ENCODE results near the gene ADAMTS12. TPM values are rescaled to one million over a fixed set of nuclear protein-coding genes. Genes with fewer than 3 reads are reported as not detected.

The ADAMTS12 gene
- total RNA-seq, 2 donors from 2014 or later = 0.42 to 1.1 TPM

DNA sequence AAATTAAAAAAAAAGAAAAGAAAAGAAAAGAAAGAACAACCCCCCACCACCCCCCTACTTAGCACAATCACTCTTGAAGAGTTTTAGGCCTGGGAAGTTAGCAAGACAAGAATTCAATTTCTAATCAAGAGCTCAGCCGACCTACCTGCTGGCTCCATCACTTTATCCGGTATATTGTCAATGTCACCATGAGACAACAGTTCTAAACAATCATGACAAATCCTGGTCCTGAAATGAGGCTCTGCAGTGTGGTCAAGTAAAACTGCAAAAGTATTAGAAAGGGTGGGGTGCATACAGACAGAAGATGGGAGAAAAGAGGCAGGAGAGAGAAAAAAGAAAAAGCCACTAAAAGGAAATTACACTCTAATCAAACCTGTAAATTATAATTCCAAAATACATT lies 287.3 kb downstream of the ADAMTS12 start:
- TF ChIP-seq, protein P1, sequence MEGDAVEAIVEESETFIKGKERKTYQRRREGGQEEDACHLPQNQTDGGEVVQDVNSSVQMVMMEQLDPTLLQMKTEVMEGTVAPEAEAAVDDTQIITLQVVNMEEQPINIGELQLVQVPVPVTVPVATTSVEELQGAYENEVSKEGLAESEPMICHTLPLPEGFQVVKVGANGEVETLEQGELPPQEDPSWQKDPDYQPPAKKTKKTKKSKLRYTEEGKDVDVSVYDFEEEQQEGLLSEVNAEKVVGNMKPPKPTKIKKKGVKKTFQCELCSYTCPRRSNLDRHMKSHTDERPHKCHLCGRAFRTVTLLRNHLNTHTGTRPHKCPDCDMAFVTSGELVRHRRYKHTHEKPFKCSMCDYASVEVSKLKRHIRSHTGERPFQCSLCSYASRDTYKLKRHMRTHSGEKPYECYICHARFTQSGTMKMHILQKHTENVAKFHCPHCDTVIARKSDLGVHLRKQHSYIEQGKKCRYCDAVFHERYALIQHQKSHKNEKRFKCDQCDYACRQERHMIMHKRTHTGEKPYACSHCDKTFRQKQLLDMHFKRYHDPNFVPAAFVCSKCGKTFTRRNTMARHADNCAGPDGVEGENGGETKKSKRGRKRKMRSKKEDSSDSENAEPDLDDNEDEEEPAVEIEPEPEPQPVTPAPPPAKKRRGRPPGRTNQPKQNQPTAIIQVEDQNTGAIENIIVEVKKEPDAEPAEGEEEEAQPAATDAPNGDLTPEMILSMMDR (IDR thresholded peaks at IDR 0.05) = no peak
- Histone ChIP-seq H3K4me3 (no peak overlapping the region), H3K27me3 (no peaks in the 10 kb centered on the region), H3K9me3 (no peaks in the 10 kb centered on the region), H3K9ac (ENCODE audit: low read depth in 2 of 2, low read length in 2 of 2) (no peak overlapping the region), H3K27ac (no peak overlapping the region), H3K36me3 (no peaks in the 10 kb centered on the region), H3K4me1 (no peaks in the 10 kb centered on the region)
- intact Hi-C loops (cut with DNase I) = no loop called here
- DNase-seq = no peak

- Histone ChIP-seq H3K9ac (ENCODE audit: low read depth in 2 of 2, low read length in 2 of 2) (no peak overlapping the region), H3K4me3 (no peak overlapping the region), H3K9me3 (no peaks in the 10 kb centered on the region), H3K27ac (no peak overlapping the region), H3K27me3 (no peaks in the 10 kb centered on the region), H3K36me3 (no peaks in the 10 kb centered on the region), H3K4me1 (no peaks in the 10 kb centered on the region)
- no peak for DNase-seq
- intact Hi-C loops (cut with DNase I) = no loop called here
- TF ChIP-seq, protein P1 (IDR thresholded peaks at IDR 0.05) = no peak
These were observed 289.9 kb downstream of the ADAMTS12 start for GRCh38 chr5:33601881-33602280.

GRCh38 chr5:33595303-33595702 lies 296.5 kb downstream of the ADAMTS12 start:
- Histone ChIP-seq H3K36me3 (no peaks in the 10 kb centered on the region), H3K9me3 (no peaks in the 10 kb centered on the region), H3K27ac (no peak overlapping the region), H3K27me3 (no peaks in the 10 kb centered on the region), H3K4me1 (no peaks in the 10 kb centered on the region), H3K4me3 (no peak overlapping the region), H3K9ac (ENCODE audit: low read depth in 2 of 2, low read length in 2 of 2) (no peak overlapping the region)
- TF ChIP-seq, protein P1 (IDR thresholded peaks at IDR 0.05) = no peak
- intact Hi-C loops (cut with DNase I) = no loop called here
- no peak for DNase-seq

- Histone ChIP-seq H3K4me1 (no peaks in the 10 kb centered on the region), H3K27ac (no peak overlapping the region), H3K27me3 (no peaks in the 10 kb centered on the region), H3K9ac (ENCODE audit: low read depth in 2 of 2, low read length in 2 of 2) (no peak overlapping the region), H3K36me3 (no peaks in the 10 kb centered on the region), H3K9me3 (no peaks in the 10 kb centered on the region), H3K4me3 (no peak overlapping the region)
- intact Hi-C loops (cut with DNase I) = no loop called here
- TF ChIP-seq, protein P1 (IDR thresholded peaks at IDR 0.05) = no peak
- DNase-seq = no peak
These were observed 297.8 kb downstream of the ADAMTS12 start for GRCh38 chr5:33594006-33594405.

GRCh38 chr5:33592245-33592644 lies 299.5 kb downstream of the ADAMTS12 start:
- no peak overlapping the region for H3K9ac ChIP-seq (ENCODE audit: low read depth in 2 of 2, low read length in 2 of 2)
- intact Hi-C loops (cut with DNase I) = no loop called here
- H3K27me3 ChIP-seq = no peaks in the 10 kb centered on the region
- DNase-seq = no peak
- H3K27ac ChIP-seq = no peak overlapping the region
- H3K9me3 ChIP-seq = no peaks in the 10 kb centered on the region
- no peaks in the 10 kb centered on the region for H3K36me3 ChIP-seq
- TF ChIP-seq, protein P1 (IDR thresholded peaks at IDR 0.05) = no peak
- no peak overlapping the region for H3K4me3 ChIP-seq
- H3K4me1 ChIP-seq = no peaks in the 10 kb centered on the region
